ENCODE data around the gene TRIM56.
"Not testable (repeated sequence)": the region's sequence is repeated elsewhere in the genome, so short reads cannot be mapped to it uniquely, and the experiment has no call there.

TRIM56 gene

DNA sequence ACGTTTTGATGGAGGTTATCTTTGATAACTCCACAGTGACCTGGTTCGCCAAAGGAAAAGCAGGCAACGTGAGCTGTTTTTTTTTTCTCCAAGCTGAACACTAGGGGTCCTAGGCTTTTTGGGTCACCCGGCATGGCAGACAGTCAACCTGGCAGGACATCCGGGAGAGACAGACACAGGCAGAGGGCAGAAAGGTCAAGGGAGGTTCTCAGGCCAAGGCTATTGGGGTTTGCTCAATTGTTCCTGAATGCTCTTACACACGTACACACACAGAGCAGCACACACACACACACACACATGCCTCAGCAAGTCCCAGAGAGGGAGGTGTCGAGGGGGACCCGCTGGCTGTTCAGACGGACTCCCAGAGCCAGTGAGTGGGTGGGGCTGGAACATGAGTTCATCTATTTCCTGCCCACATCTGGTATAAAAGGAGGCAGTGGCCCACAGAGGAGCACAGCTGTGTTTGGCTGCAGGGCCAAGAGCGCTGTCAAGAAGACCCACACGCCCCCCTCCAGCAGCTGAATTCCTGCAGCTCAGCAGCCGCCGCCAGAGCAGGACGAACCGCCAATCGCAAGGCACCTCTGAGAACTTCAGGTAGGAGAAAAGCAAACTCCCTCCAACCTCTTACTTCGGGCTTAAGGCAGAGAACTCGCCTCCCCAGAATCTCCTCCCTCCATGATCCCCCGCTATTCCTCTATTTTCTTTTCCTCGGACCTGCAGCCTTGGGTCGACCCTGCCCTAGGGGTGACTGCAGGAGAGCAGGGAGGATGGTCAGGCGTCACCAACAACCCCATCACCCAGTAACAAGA lies 41.6 kb downstream of the TRIM56 start, which contains the start of gene SERPINE1:
SERPINE1 (plus strand) TSS at position 454 of the 809 bp plus-strand sequence. CDS start 1,290 bp downstream, outside the sequence.
- peaks cover 91% of the 10 kb centered on the region for H3K27me3 ChIP-seq (ENCODE audit: insufficient read depth, low read depth, severe bottlenecking)
- H3K36me3 ChIP-seq = no peaks in the 10 kb centered on the region
- H3K27ac ChIP-seq = no peak within 1 kb of the TSS
- TF ChIP-seq, protein P1, sequence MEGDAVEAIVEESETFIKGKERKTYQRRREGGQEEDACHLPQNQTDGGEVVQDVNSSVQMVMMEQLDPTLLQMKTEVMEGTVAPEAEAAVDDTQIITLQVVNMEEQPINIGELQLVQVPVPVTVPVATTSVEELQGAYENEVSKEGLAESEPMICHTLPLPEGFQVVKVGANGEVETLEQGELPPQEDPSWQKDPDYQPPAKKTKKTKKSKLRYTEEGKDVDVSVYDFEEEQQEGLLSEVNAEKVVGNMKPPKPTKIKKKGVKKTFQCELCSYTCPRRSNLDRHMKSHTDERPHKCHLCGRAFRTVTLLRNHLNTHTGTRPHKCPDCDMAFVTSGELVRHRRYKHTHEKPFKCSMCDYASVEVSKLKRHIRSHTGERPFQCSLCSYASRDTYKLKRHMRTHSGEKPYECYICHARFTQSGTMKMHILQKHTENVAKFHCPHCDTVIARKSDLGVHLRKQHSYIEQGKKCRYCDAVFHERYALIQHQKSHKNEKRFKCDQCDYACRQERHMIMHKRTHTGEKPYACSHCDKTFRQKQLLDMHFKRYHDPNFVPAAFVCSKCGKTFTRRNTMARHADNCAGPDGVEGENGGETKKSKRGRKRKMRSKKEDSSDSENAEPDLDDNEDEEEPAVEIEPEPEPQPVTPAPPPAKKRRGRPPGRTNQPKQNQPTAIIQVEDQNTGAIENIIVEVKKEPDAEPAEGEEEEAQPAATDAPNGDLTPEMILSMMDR (IDR thresholded peaks at IDR 0.05; ENCODE audit: low read depth, low read length) = no peak
- peaks cover 4% of the 10 kb centered on the region for H3K9me3 ChIP-seq (ENCODE audit: severe bottlenecking)
- no peak within 1 kb of the TSS for H3K4me3 ChIP-seq (ENCODE audit: low read depth, low read length)
- no peak for DNase-seq

DNA sequence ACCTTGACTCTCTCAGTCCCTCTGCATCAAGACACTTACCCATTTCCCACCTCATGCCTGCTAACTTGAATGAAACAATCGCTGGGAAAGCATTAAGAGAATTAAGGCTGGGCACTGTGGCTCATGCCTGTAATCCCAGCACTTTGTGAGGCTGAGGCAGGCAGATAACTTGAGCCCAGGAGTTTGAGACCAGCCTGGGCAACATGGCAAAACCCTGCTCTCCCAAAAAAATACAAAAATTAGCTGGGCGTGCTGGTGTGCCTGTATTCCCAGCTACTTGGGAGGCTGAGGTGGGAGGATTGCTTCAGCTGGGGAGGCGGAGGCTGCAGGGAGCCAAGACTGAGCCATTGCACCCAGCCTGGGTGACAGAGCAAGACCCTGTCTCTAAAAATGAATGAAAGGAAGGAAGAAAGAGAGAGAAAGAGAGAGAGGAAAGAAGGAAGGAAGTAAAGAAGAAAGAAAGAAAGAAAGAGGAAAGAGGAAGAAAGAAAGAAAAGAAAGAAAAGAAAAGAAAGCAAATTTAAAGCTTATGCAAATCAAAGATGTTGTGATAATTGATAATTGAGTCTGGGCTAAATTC lies 42.3 kb downstream of the TRIM56 start:
- DNase-seq = no peak

DNA sequence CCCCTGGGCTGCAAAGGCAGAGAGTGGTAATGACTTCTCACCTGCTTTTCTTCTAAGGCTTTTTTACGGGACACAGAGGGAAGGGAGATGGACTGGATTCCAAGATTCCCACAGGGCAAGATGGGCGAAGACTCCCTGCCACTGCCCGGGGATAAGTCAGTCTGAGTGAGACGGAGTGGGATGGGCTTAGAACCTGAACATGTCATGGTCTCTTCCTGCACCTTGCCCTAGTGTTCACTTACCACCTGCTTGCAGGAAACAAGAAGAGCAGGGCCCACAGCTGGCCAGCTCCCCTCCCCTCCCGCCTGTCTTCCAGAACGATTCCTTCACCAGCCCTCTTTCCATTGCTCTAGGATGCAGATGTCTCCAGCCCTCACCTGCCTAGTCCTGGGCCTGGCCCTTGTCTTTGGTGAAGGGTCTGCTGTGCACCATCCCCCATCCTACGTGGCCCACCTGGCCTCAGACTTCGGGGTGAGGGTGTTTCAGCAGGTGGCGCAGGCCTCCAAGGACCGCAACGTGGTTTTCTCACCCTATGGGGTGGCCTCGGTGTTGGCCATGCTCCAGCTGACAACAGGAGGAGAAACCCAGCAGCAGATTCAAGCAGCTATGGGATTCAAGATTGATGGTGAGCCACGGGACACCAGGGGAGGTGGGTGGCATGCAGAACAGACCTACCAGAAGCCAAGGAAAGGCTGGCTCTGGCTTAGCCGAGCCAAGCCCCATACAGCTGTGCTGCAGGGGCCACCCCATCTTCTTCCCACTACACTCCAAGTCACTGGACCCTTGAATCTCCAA lies 43.0 kb downstream of the TRIM56 start:
- DNase-seq = no peak
- H3K4me3 ChIP-seq (ENCODE audit: low read depth, low read length) = no peak overlapping the region
- peaks cover 4% of the 10 kb centered on the region for H3K9me3 ChIP-seq (ENCODE audit: severe bottlenecking)
- H3K27ac ChIP-seq = no peak overlapping the region
- H3K27me3 ChIP-seq (ENCODE audit: insufficient read depth, low read depth, severe bottlenecking) = peaks cover 88% of the 10 kb centered on the region
- TF ChIP-seq, protein P1 (IDR thresholded peaks at IDR 0.05; ENCODE audit: low read depth, low read length) = no peak
- H3K36me3 ChIP-seq = no peaks in the 10 kb centered on the region

More for the DNA sequence above, 42.3 kb downstream of the TRIM56 start:
- Histone ChIP-seq H3K9me3 (ENCODE audit: severe bottlenecking) (peaks cover 4% of the 10 kb centered on the region), H3K36me3 (no peaks in the 10 kb centered on the region), H3K27me3 (ENCODE audit: insufficient read depth, low read depth, severe bottlenecking) (peaks cover 90% of the 10 kb centered on the region), H3K4me3 (ENCODE audit: low read depth, low read length) (no peak overlapping the region), H3K27ac (no peak overlapping the region)
- TF ChIP-seq, protein P1 (IDR thresholded peaks at IDR 0.05; ENCODE audit: low read depth, low read length) = no peak

DNA sequence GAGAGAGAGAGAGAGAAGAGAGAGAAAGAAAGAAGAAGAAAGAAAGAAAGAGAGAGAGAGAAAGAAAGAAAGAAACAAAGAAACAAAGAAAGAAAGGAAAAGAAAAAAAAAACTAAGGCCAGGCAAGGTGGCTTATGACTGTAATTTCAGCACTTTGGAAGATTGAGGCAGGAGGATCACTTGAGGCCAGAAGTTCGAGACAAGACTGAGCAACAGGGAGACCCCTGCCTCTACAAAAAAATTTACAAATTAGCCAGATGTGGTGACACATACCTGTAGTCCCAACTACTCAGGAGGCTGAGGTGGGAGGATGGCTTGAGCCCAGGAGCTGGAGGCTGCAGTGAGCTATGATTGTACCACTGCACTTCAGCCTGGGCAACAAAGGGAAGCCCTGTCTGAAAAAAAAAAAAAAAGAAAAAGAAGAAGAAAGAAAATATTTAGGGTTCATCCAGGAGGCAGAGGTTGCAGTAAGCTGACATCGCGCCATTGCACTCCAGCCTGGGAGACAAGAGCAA lies 44.4 kb downstream of the TRIM56 start:
- TF ChIP-seq, protein P1 (IDR thresholded peaks at IDR 0.05; ENCODE audit: low read depth, low read length) = no peak
- Histone ChIP-seq H3K27me3 (ENCODE audit: insufficient read depth, low read depth, severe bottlenecking) (peaks cover 86% of the 10 kb centered on the region), H3K4me3 (ENCODE audit: low read depth, low read length) (no peak overlapping the region), H3K36me3 (no peaks in the 10 kb centered on the region), H3K27ac (no peak overlapping the region), H3K9me3 (ENCODE audit: severe bottlenecking) (peaks cover 4% of the 10 kb centered on the region)
- DNase-seq = no peak

DNA sequence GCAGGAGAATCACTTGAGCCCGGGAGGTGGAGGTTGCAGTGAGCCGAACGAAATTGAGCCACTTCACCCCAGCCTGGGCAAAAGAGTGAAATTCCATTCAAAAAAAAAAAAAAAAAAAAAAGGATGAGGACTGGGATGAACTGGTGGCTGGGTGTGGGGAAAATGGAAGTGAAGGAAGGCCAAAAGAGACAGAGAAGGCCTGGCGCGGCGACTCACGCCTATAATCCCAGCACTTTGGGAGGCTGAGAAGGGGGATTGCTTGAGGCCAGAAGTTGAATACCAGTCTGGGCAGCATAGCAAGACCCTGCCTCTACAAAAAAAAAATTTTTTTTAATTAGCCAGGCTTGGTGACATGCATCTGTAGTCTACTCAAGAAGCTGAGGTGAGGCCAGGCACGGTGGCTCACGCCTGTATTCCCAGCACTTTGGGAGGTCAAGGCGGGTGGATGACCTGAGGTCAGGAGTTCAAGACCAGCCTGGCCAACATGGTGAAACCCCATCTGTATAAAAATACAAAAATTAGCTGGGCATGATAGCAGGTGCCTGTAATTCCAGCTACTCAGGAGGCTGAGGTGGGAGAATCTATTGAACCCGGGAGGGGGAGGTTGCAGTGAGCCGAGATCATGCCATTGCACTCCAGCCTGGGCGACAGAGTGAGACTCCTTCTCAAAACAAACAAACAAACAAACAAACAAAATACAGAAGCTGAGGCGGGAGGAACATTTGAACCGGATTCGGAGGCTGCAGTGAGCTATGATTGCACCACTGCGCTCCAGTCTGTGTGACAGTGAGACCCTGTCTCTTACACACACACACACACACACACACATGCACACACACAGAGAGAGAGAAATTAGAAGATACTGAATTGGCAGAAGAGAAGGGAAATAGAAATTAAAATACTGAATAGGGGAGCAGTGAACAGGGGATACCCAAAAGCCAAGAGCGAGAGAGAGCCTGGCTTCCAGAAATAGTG lies 47.6 kb downstream of the TRIM56 start:
- H3K36me3 ChIP-seq; H3K27ac ChIP-seq; H3K9me3 ChIP-seq (ENCODE audit: severe bottlenecking); H3K4me3 ChIP-seq (ENCODE audit: low read depth, low read length); DNase-seq: not testable (repeated sequence)
- peaks cover 88% of the 10 kb centered on the region for H3K27me3 ChIP-seq (ENCODE audit: insufficient read depth, low read depth, severe bottlenecking)
